K562 (cell line): ENCODE measurements around the gene TMEM143. TPM values are rescaled to one million over a fixed set of nuclear protein-coding genes. Genes with fewer than 3 reads are reported as not detected.

Experiments used
- ARID1B ChIP-seq: fragments of 450-650 bp; IDR thresholded peaks from 2 replicates; pipeline ENCODE4 v1.6.1; 2016; ENCODE audit warnings: antibody characterized with exemption, mild to moderate bottlenecking, inconsistent platforms
- BCL6 ChIP-seq: fragments of 250-450 bp; sonication (Bioruptor Pico); IDR thresholded peaks from 2 replicates; pipeline ENCODE4 v1.4.0; 2020
- BRD9 ChIP-seq: fragments of 450-650 bp; IDR thresholded peaks from 2 replicates; pipeline ENCODE4 v1.6.1; 2018; ENCODE audit warnings: low read depth; ENCODE audit not compliant: partially characterized antibody
- CBFA2T3 ChIP-seq: fragments of 450-650 bp; IDR thresholded peaks from 2 replicates; pipeline ENCODE4 v1.6.1; 2017
- CHD2 ChIP-seq: IDR thresholded peaks from 2 replicates; pipeline ENCODE4 v1.6.1; 2011; ENCODE audit warnings: low read depth, low read length
- ELK1 ChIP-seq: sonication (generic); formaldehyde crosslinking; IDR thresholded peaks from 2 replicates; pipeline ENCODE4 v1.8.1; 2022; ENCODE audit warnings: missing genetic modification reagents
- JUN ChIP-seq, 2 experiments: sonication (generic) in 1 of 2; formaldehyde crosslinking in 1 of 2; IDR thresholded peaks; 2 replicates each; pipeline versions ENCODE4 v1.6.1 to v1.8.0; 2012 to 2022; ENCODE audit warnings: borderline replicate concordance in 2 of 2, mild to moderate bottlenecking in 2 of 2, improper control_type of control experiment in 1 of 2, low read depth in 1 of 2, low read length in 1 of 2, missing genetic modification reagents in 1 of 2
- KLF1 ChIP-seq: fragments of 450-650 bp; IDR thresholded peaks from 2 replicates; pipeline ENCODE4 v1.6.1; 2016; ENCODE audit warnings: missing genetic modification characterization, missing compliant biosample characterization
- KLF13 ChIP-seq: fragments of 450-650 bp; IDR thresholded peaks from 2 replicates; pipeline ENCODE4 v1.6.1; 2016; ENCODE audit warnings: missing genetic modification characterization, low read depth, mild to moderate bottlenecking, missing compliant biosample characterization, moderate library complexity, borderline replicate concordance
- MITF ChIP-seq: IDR thresholded peaks from 2 replicates; pipeline ENCODE4 v1.6.1; 2014; ENCODE audit warnings: antibody characterized with exemption
- PATZ1 ChIP-seq: fragments of 250-450 bp; sonication (Bioruptor Pico); IDR thresholded peaks from 2 replicates; pipeline ENCODE4 v1.5.0; 2020; ENCODE audit warnings: mild to moderate bottlenecking, borderline replicate concordance
- PKNOX1 ChIP-seq: fragments of 450-650 bp; IDR thresholded peaks from 2 replicates; pipeline ENCODE4 v1.6.1; 2016
- RNF2 ChIP-seq: sonication (generic); IDR thresholded peaks from 2 replicates; pipeline ENCODE4 v1.6.1; 2016
- SAFB ChIP-seq: fragments of 200-400 bp; formaldehyde crosslinking; IDR thresholded peaks from 2 replicates; pipeline ENCODE4 v1.6.1; 2017; ENCODE audit warnings: low read depth, low read length, borderline replicate concordance
- SIN3A ChIP-seq, 2 experiments: fragments of 150-350 bp in 1 of 2; IDR thresholded peaks; 2 replicates each; pipeline ENCODE4 v1.6.1; 2011 to 2016; ENCODE audit warnings: borderline replicate concordance in 2 of 2, low read depth in 2 of 2, low read length in 2 of 2, mild to moderate bottlenecking in 2 of 2, moderate library complexity in 2 of 2; ENCODE audit not compliant: control insufficient read depth in 1 of 2
- XRCC3 ChIP-seq: fragments of 450-650 bp; IDR thresholded peaks from 2 replicates; pipeline ENCODE4 v1.6.1; 2017; ENCODE audit warnings: mild to moderate bottlenecking, moderate library complexity
- ZBTB5 ChIP-seq: fragments of 450-650 bp; IDR thresholded peaks from 2 replicates; pipeline ENCODE4 v1.6.1; 2017; ENCODE audit warnings: antibody characterized with exemption
- ZNF165 ChIP-seq: fragments of 250-450 bp; sonication (Bioruptor Pico); IDR thresholded peaks from 2 replicates; pipeline ENCODE4 v1.4.0; 2020; ENCODE audit warnings: borderline replicate concordance
- ZNF224 ChIP-seq: sonication (generic); formaldehyde crosslinking; IDR thresholded peaks from 2 replicates; pipeline ENCODE4 v1.8.0; 2022; ENCODE audit warnings: mild to moderate bottlenecking, missing genetic modification reagents
- ZNF24 ChIP-seq: fragments of 450-650 bp; IDR thresholded peaks from 2 replicates; pipeline ENCODE4 v1.6.1; 2016
- ZNF41 ChIP-seq: fragments of 250-450 bp; sonication (Bioruptor Pico); conservative IDR thresholded peaks from 2 replicates; pipeline ENCODE4 v1.4.0; 2020; ENCODE audit warnings: mild to moderate bottlenecking
- polyA plus RNA-seq, 8 experiments: library from polyadenylated mRNA; depleted of rRNA in 4 of 8; stranded (reverse) in 5 of 8; unstranded in 3 of 8; fragments of >200 nt; fragmentation: Nextera tagmentation in 2 of 8; fragmentation: Illumina TruSeq in 1 of 8; extraction: Ambion mirVana in 2 of 8; extraction: Trizol in 1 of 8; gene quantifications; 2 replicates each; pipeline versions ENCODE4 v1.2.1 to v1.2.3, GENCODE V29; 2011 to 2014; ENCODE audit warnings: inconsistent platforms in 1 of 8, missing spikeins in 1 of 8
- total RNA-seq, 7 experiments: library from RNA; depleted of rRNA in 6 of 7; stranded (reverse); fragments of >200 nt in 6 of 7; fragmentation: Illumina TruSeq in 2 of 7; extraction: Trizol in 2 of 7; gene quantifications; 2 replicates each; pipeline versions ENCODE4 v1.2.1 to v1.2.3, GENCODE V29; 2011 to 2021; ENCODE audit warnings: low replicate concordance in 1 of 7

Gene TMEM143
- total and polyA plus RNA-seq, 9 of the 15 experiments (the other 6 are each of a cell fraction or from before 2014, with no cell fraction given) = 0.66 to 8.8 (median 4.3) TPM

- TF ChIP-seq ZNF41 (CRISPR knock-in tag) (no peak), MITF (no peak), ZNF24 (no peak), XRCC3 (no peak), KLF13 (tag) (no peak), BRD9 (peak; percentile 66), CHD2 (no peak), RNF2 (no peak), CBFA2T3 (0 out of 2 replicates have a peak, but pooled peaks have one; percentile 31), KLF1 (no peak), JUN (IDR thresholded peaks at IDR 0.05; ENCODE audit: borderline replicate concordance, low read depth, low read length) (no peak), JUN (CRISPR knock-in tag; IDR thresholded peaks at IDR 0.05; ENCODE audit: borderline replicate concordance) (peak; percentile 54; the same call in 1 of the 2 replicates), PATZ1 (no peak), PKNOX1 (0 out of 2 replicates have a peak, but pooled peaks have one; percentile 29), SIN3A (IDR thresholded peaks at IDR 0.05; ENCODE audit: borderline replicate concordance in 2 of 2, control insufficient read depth in 1 of 2, low read depth in 2 of 2, low read length in 2 of 2) (no peak), SAFB (no peak), ZBTB5 (peak; percentile 63), ZNF165 (CRISPR knock-in tag) (no peak), ARID1B (peak; percentile 74), ELK1 (CRISPR knock-in tag) (no peak), ZNF224 (no peak), BCL6 (CRISPR knock-in tag) (no peak)
Measured at GRCh38 chr19:48397263-48398101, 33.7 kb upstream of the TMEM143 start (continued).
